SIG-M5 (cell line): ENCODE measurements around the gene KIFC3.
"Not testable (repeated sequence)": the region's sequence is repeated elsewhere in the genome, so short reads cannot be mapped to it uniquely, and the experiment has no call there.

Source experiments
- DNase-seq: peaks from one replicate; lab custom pipeline; 2025; lab: John Stamatoyannopoulos, UW

Gene KIFC3

DNA sequence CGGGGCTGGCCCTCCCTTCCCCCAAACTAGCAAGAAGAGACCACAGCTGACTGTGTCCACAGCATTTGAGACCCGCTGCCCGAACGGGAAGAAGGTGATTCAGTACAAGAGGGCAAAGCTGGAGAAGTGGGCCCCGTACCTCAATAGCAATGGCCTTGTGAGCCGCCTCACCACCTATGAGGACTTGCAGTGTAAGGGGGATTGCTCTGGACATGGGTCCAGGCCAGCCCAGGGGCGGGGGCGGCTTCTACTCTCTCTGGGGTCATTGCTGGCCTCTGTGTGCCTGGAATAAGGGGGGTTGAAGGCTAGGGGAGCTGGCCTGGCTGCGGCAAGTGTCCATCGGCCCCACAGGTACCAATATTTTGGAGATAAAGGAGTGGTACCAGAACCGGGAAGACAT lies 79.6 kb downstream of the KIFC3 start:
- no peak for DNase-seq

DNA sequence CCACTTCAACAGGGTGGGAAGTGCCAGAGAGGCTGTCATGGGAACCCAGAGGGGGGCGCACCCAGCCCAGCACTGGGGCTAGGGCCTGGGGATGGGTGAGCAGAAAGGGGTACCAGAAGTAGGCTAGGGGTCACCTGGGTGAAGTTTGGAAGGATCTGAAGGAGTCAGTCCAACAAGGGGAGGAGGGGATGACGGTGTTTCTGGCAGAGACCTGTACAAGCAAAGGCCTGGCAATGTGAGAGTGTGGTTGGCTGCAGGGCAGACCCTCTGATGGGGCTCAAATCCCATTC lies 80.1 kb downstream of the KIFC3 start:
- no peak for DNase-seq

DNA sequence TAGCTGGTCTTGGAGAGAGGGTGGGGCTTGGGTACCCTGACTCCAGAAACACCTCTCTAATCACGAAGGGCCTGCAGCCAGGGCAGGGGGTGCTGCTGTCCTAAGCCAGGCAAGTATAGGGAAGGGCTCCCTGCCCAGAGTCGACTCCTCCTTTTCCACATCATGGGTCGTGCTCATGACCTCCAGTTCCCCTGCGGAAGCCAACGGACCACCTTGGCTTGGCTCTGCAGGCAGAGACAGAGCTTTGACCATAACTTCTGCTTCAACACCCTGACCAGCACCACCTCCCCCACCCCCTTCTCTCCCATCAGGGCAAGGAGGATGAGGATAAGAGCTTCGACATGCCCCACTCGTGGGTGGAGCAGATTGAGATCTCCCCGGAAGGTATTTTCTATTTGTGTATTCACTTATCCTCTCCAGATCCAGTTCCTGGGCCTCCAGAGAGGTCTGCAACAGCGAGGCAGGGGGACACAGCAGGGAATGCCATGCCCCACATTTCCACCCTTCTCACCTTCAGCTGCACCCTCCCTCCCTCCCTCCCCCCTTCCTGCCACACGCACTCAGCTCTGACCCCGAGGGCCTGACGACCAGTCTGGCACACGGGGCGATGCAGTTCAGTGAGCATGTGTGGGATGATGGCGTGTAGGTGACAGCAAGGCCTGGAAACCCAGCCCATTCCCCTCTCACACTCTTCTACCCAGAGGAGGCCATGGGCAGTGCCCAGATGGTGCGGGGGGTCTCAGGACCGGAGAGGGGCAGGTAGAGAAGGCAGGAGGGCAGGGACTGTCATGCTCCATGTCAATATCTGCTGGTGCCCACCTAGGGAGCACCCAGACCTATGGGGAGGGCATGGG lies 80.7 kb downstream of the KIFC3 start:
- DNase-seq = no peak

DNA sequence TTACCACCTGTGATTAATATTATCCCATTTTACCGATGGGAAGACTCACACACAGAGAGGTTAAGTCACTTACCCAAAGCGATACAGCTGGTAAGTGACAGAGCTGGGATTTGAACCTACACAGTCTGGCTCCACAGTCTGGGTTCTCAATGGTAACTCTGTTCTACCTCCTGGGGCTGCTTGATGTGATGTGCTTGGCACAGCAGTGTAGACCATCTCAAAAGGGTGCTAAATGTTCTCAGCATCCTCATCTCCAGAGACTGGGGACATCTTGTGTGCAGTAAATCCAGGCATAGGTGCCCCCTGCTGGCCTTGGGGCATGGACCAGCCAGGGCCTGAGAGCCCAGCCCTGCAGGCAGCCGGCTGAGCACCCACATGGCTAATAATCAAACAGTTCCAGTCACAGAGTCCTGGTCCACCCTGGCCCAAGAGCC lies 82.1 kb downstream of the KIFC3 start:
- DNase-seq = no peak

DNA sequence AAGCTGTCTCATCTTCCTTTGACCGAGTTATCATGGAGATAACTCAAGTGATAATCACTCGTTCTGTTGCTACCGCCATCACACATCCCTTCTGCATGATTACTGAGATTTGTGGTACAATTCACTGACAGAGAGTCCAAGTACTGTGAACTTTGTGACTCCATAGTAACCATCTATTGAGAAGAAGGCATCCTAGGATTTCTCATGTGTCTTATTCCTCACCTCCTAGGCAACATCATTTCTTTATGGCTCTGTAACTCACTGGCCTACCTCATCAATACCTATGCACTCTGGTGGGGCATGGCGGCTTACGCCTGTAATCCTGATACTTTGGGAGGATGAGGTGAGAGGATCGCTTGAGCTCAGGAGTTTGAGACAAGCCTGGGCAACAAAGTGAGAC lies 88.2 kb downstream of the KIFC3 start:
- DNase-seq = no peak

DNA sequence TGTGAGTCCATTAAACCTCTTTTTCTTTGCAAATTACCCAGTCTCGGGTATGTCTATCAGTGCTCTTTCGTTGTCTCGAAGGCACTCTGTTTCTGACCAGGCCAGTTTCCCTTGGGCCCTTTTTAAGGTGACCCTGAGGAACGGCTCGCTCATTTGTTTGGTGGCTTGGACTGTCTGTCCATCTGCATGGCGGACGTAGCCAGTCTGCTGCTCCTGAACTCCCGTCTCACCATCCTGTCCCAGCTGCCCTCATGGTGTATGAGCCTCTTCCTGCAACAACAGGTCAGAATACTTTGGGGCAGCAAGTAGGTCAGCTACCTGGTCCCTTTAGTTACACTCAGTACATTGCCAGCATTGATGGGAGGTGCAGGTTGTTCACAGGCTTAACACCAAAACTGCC lies 88.7 kb downstream of the KIFC3 start:
- no peak for DNase-seq

DNA sequence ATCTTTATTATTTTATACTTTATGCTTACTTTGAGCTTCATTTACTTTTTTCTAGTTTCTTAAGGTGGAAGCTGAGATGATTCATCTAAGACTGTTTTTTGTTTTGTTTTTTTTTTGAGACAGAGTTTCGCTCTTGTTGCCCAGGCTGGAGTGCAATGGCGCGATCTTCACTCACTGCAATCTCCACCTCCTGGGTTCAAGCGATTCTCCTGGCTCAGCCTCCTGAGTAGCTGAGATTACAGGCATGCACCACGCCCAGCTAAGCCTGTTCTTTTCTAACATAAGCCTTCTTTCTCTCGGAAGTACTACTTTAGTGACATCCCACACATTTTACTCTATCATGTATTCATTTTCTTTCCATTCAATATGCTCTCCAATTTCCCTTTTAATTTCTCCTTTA lies 89.7 kb downstream of the KIFC3 start:
- DNase-seq = not testable (repeated sequence)

DNA sequence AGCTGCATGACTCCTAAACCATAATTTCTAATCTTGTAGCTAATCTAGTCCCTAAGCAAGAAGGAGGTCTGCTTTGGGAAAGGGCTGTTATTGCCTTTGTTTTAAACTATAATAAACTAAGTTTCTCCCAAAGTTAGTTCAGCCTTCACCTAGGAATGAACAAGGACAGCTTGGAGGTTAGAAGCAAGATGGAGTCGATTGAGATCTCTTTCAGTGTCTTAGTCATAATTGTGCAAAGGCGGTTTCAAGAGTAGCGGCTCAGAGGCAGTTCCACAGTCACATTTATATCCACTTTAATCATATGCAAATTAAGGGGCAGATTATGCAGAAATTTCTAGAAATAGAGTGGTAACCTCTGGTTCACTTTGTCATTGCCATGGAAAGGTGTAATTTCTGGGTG lies 90.3 kb downstream of the KIFC3 start:
- no peak for DNase-seq

DNA sequence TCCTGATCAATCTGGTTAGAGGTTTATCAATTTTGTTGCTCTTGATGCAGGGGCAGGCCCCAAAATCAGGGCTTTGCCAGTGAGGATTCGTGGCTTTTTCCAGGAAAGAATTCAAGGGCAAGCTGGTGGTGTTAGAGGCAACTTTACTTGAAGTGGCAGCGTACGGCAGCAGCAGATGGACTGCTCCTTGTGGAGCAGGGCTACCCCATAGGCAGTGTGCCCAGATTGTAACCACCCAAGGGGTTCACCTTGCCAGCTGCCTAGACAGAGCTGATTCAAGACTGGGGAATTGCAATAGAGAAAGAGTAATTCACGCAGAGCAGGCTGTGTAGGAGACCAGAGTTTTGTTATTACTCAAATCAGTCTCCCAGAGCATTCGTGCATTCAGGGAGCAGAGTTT lies 90.9 kb downstream of the KIFC3 start:
- no peak for DNase-seq

DNA sequence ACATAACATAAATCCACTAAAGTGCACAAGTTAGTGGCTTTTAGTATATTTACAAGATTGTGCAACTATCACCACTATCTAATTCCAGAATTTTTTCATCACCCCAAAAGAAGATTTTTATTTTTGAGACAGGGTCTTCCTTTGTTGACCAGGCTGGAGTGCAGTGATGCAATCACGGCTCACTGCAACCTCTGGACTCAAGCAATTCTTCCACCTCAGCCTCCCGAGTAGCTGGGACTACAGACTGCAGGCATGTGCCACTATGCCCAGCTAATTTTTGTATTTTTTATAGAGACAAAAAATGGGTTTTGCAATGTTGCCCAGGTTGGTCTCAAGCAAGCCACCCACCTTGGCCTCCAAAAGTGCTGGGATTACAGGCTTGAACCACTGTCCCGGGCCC lies 92.6 kb downstream of the KIFC3 start:
- no peak for DNase-seq
